AG04450 (cell line): ENCODE results near the gene VPS8. TPM values are rescaled to one million over a fixed set of nuclear protein-coding genes. Genes with fewer than 3 reads are reported as not detected.
"Not testable (repeated sequence)": the region's sequence is repeated elsewhere in the genome, so short reads cannot be mapped to it uniquely, and the experiment has no call there.

Experiments
- CTCF ChIA-PET: fragments of 300-600, 350-600 bp; formaldehyde crosslinking; extraction: SDS; loops from one replicate; lab custom pipeline; 2022; ENCODE audit warnings: antibody characterized with exemption, inconsistent platforms; lab: Charles Lee
- POLR2A ChIA-PET: fragments of 350-600 bp; formaldehyde crosslinking; extraction: SDS; loops from one replicate; lab custom pipeline; 2021; ENCODE audit warnings: antibody characterized with exemption, inconsistent platforms; lab: Yijun Ruan, JAX
- DNase-seq: peaks from one replicate; pipeline ENCODE4 v3.0.0-alpha.2; 2011; ENCODE audit warnings: low read depth, low spot score
- H3K27ac ChIP-seq: one replicate; pipeline ENCODE4 v1.5.1; 2012; ENCODE audit warnings: low read depth, low read length, control low read depth
- H3K27me3 ChIP-seq: one replicate; pipeline ENCODE4 v1.6.0; 2012; ENCODE audit warnings: low read length; ENCODE audit not compliant: control insufficient read depth, insufficient read depth
- H3K4me3 ChIP-seq: 2 replicates; pipeline ENCODE4 v1.5.1; 2011; ENCODE audit warnings: mild to moderate bottlenecking, low read depth, low read length, control low read depth
- H3K9me3 ChIP-seq: 2 replicates; pipeline ENCODE4 v1.5.1; 2012; ENCODE audit warnings: low read length; ENCODE audit not compliant: control insufficient read depth, insufficient read depth
- CTCF ChIP-seq: IDR thresholded peaks from 2 replicates; pipeline ENCODE4 v1.5.1; 2011; ENCODE audit warnings: low read depth, low read length, control low read depth, inconsistent platforms
- polyA plus RNA-seq: library from polyadenylated mRNA; depleted of rRNA; stranded (reverse); fragments of >200 nt; gene quantifications from 2 replicates; pipeline ENCODE4 v1.2.3, GENCODE V29; 2011

VPS8 gene
- polyA plus RNA-seq, 1 experiment = 40.6 TPM

GRCh38 chr3:184982076-184982475 is 170.1 kb downstream of the VPS8 start:
- Histone ChIP-seq H3K27me3 (no peaks in the 10 kb centered on the region), H3K27ac (no peak overlapping the region), H3K9me3 (no peaks in the 10 kb centered on the region), H3K4me3 (no peak overlapping the region)
- DNase-seq = no peak
- TF ChIP-seq CTCF = no peak
- ChIA-PET CTCF (interaction anchor here (0.6 kb wide), 1 partner anchor 43 kb away, joined by 5 read pairs; no protein-coding TSS in a partner anchor), POLR2A (no interaction called here)

GRCh38 chr3:184985586-184985985 is 173.6 kb downstream of the VPS8 start:
- CTCF ChIA-PET = no interaction called here
- no peak overlapping the region for H3K4me3 ChIP-seq
- no peak for TF ChIP-seq CTCF
- no peak for DNase-seq
- H3K9me3 ChIP-seq = no peaks in the 10 kb centered on the region
- no peaks in the 10 kb centered on the region for H3K27me3 ChIP-seq
- H3K27ac ChIP-seq = no peak overlapping the region
- POLR2A ChIA-PET = no interaction called here

GRCh38 chr3:184986366-184986889 is 174.5 kb downstream of the VPS8 start:
- no peak for DNase-seq
- Histone ChIP-seq H3K27me3 (no peaks in the 10 kb centered on the region), H3K4me3 (no peak overlapping the region), H3K9me3 (no peaks in the 10 kb centered on the region), H3K27ac (no peak overlapping the region)
- ChIA-PET POLR2A (no interaction called here), CTCF (no interaction called here)
- no peak for TF ChIP-seq CTCF

- no peak overlapping the region for H3K27ac ChIP-seq
- H3K9me3 ChIP-seq = no peaks in the 10 kb centered on the region
- no peak for TF ChIP-seq CTCF
- CTCF ChIA-PET = no interaction called here
- no peak overlapping the region for H3K4me3 ChIP-seq
- no peak for DNase-seq
- POLR2A ChIA-PET = no interaction called here
- no peaks in the 10 kb centered on the region for H3K27me3 ChIP-seq
Observed at GRCh38 chr3:184993394-184993793, 181.4 kb downstream of the VPS8 start.

GRCh38 chr3:185003876-185004275 is 191.9 kb downstream of the VPS8 start:
- CTCF ChIA-PET, H3K27me3 ChIP-seq, DNase-seq: not testable (repeated sequence)

GRCh38 chr3:185009650-185010049 is 197.7 kb downstream of the VPS8 start:
- no peak for DNase-seq
- Histone ChIP-seq H3K27me3 (no peaks in the 10 kb centered on the region), H3K4me3 (no peak overlapping the region), H3K27ac (no peak overlapping the region), H3K9me3 (no peaks in the 10 kb centered on the region)
- TF ChIP-seq CTCF = no peak
- POLR2A ChIA-PET = no interaction called here
- CTCF ChIA-PET = interaction anchor here (0.6 kb wide), 1 partner anchor 371 kb away, joined by 4 read pairs; no protein-coding TSS in a partner anchor

More at GRCh38 chr3:185003876-185004275, 191.9 kb downstream of the VPS8 start:
- H3K4me3 ChIP-seq, H3K27ac ChIP-seq, H3K9me3 ChIP-seq, POLR2A ChIA-PET: not testable (repeated sequence)

- H3K27me3 ChIP-seq, H3K27ac ChIP-seq, POLR2A ChIA-PET, H3K9me3 ChIP-seq, CTCF ChIA-PET, DNase-seq, H3K4me3 ChIP-seq: not testable (repeated sequence)
Observed at GRCh38 chr3:185017584-185017983, 205.6 kb downstream of the VPS8 start.

GRCh38 chr3:185017996-185018395 is 206.0 kb downstream of the VPS8 start:
- H3K27ac ChIP-seq, DNase-seq, H3K9me3 ChIP-seq, CTCF ChIA-PET, POLR2A ChIA-PET, H3K27me3 ChIP-seq, H3K4me3 ChIP-seq: not testable (repeated sequence)
